Measurements from ENCODE around the gene INSR.
A peak's percentile ranks its signal among the peaks of the same experiment; 100 is the strongest.

The INSR gene

GRCh38 chr19:7197119-7197759 lies 97.0 kb downstream of the INSR start:
- DNase-seq (ENCODE audit: extremely low spot score), result peak; percentile 83
- CTCF ChIA-PET, result no interaction called here
- TF ChIP-seq ZNF384 (IDR thresholded peaks at IDR 0.05) (no peak), BHLHE40 (IDR thresholded peaks at IDR 0.05; ENCODE audit: borderline replicate concordance) (no peak), CTBP1 (IDR thresholded peaks at IDR 0.05; ENCODE audit: borderline replicate concordance) (no peak), L3MBTL2 (conservative IDR thresholded peaks at IDR 0.05) (peak; percentile 45; the same call in 1 of the 2 replicates), NFRKB (IDR thresholded peaks at IDR 0.05) (no peak), SUZ12 (IDR thresholded peaks at IDR 0.05) (no peak), HDGF (IDR thresholded peaks at IDR 0.05; ENCODE audit: borderline replicate concordance) (no peak), ARNT (IDR thresholded peaks at IDR 0.05) (no peak), FOXA1 (IDR thresholded peaks at IDR 0.05) (no peak), FOXM1 (IDR thresholded peaks at IDR 0.05; ENCODE audit: borderline replicate concordance) (no peak; the same call in 1 of the 2 replicates), FOXK2 (IDR thresholded peaks at IDR 0.05) (no peak), PKNOX1 (IDR thresholded peaks at IDR 0.05) (0 out of 2 replicates have a peak, but pooled peaks have one; percentile 33), LEF1 (IDR thresholded peaks at IDR 0.05; ENCODE audit: borderline replicate concordance) (no peak), ELF4 (IDR thresholded peaks at IDR 0.05) (no peak), SP1 (IDR thresholded peaks at IDR 0.05) (peak; percentile 39; the same call in 1 of the 2 replicates), TARDBP (IDR thresholded peaks at IDR 0.05) (peak; percentile 69)
- POLR2A ChIA-PET, result interaction anchor here (0.6 to 0.8 kb wide), 2 partner anchors 55 to 97 kb away, joined by 3 to 4 read pairs; partner anchors contain the start of gene INSR

GRCh38 chr19:7196763-7197118 lies 97.5 kb downstream of the INSR start:
- CTCF ChIA-PET, result no interaction called here

GRCh38 chr19:7195046-7195445 lies 99.2 kb downstream of the INSR start:
- ChIA-PET POLR2A (no interaction called here), CTCF (no interaction called here)
- TF ChIP-seq SP1 (IDR thresholded peaks at IDR 0.05) (no peak), TARDBP (IDR thresholded peaks at IDR 0.05) (no peak), HDGF (IDR thresholded peaks at IDR 0.05; ENCODE audit: borderline replicate concordance) (no peak), ZNF384 (IDR thresholded peaks at IDR 0.05) (no peak), CTBP1 (IDR thresholded peaks at IDR 0.05; ENCODE audit: borderline replicate concordance) (no peak), FOXK2 (IDR thresholded peaks at IDR 0.05) (no peak), NFRKB (IDR thresholded peaks at IDR 0.05) (no peak)
- DNase-seq (ENCODE audit: extremely low spot score), result no peak

More at GRCh38 chr19:7196763-7197118, 97.5 kb downstream of the INSR start:
- TF ChIP-seq FOXK2 (IDR thresholded peaks at IDR 0.05), result no peak
- no peak for TF ChIP-seq FOXM1 (IDR thresholded peaks at IDR 0.05; ENCODE audit: borderline replicate concordance)
- no peak for TF ChIP-seq NFRKB (IDR thresholded peaks at IDR 0.05)
- TF ChIP-seq ZNF384 (IDR thresholded peaks at IDR 0.05), result no peak
- TF ChIP-seq L3MBTL2 (conservative IDR thresholded peaks at IDR 0.05), result no peak; the same call in 1 of the 2 replicates
- no peak for TF ChIP-seq LEF1 (IDR thresholded peaks at IDR 0.05; ENCODE audit: borderline replicate concordance)
- POLR2A ChIA-PET, result interaction anchor here (0.6 to 0.8 kb wide), 2 partner anchors 54 to 98 kb away, joined by 3 to 4 read pairs; partner anchors contain the start of gene INSR
- no peak for DNase-seq (ENCODE audit: extremely low spot score)

- DNase-seq (ENCODE audit: extremely low spot score), result no peak
- TF ChIP-seq FOXK2 (IDR thresholded peaks at IDR 0.05) (no peak), FOXM1 (IDR thresholded peaks at IDR 0.05; ENCODE audit: borderline replicate concordance) (no peak), SP1 (IDR thresholded peaks at IDR 0.05) (no peak), ZNF384 (IDR thresholded peaks at IDR 0.05) (no peak), PKNOX1 (IDR thresholded peaks at IDR 0.05) (no peak), L3MBTL2 (conservative IDR thresholded peaks at IDR 0.05) (no peak), BHLHE40 (IDR thresholded peaks at IDR 0.05; ENCODE audit: borderline replicate concordance) (no peak), CTBP1 (IDR thresholded peaks at IDR 0.05; ENCODE audit: borderline replicate concordance) (no peak), ARNT (IDR thresholded peaks at IDR 0.05) (no peak), SUZ12 (IDR thresholded peaks at IDR 0.05) (no peak), HDGF (IDR thresholded peaks at IDR 0.05; ENCODE audit: borderline replicate concordance) (no peak), NFRKB (IDR thresholded peaks at IDR 0.05) (no peak), FOXA1 (IDR thresholded peaks at IDR 0.05) (no peak), LEF1 (IDR thresholded peaks at IDR 0.05; ENCODE audit: borderline replicate concordance) (no peak), TARDBP (IDR thresholded peaks at IDR 0.05) (no peak), ELF4 (IDR thresholded peaks at IDR 0.05) (no peak)
- ChIA-PET POLR2A (no interaction called here), CTCF (no interaction called here)
Measured at GRCh38 chr19:7194566-7194965, 99.6 kb downstream of the INSR start.

- POLR2A ChIA-PET, result no interaction called here
- TF ChIP-seq SP1 (IDR thresholded peaks at IDR 0.05), result no peak
- no peak for TF ChIP-seq TARDBP (IDR thresholded peaks at IDR 0.05)
- no peak for TF ChIP-seq L3MBTL2 (conservative IDR thresholded peaks at IDR 0.05)
- TF ChIP-seq NFRKB (IDR thresholded peaks at IDR 0.05), result no peak
- no peak for TF ChIP-seq CTBP1 (IDR thresholded peaks at IDR 0.05; ENCODE audit: borderline replicate concordance)
- no peak for TF ChIP-seq ARNT (IDR thresholded peaks at IDR 0.05)
- no peak for TF ChIP-seq ELF4 (IDR thresholded peaks at IDR 0.05)
- no peak for TF ChIP-seq ZNF384 (IDR thresholded peaks at IDR 0.05)
- no peak for TF ChIP-seq FOXK2 (IDR thresholded peaks at IDR 0.05)
- no peak for TF ChIP-seq HDGF (IDR thresholded peaks at IDR 0.05; ENCODE audit: borderline replicate concordance)
- TF ChIP-seq FOXA1 (IDR thresholded peaks at IDR 0.05), result no peak
- CTCF ChIA-PET, result no interaction called here
- no peak for DNase-seq (ENCODE audit: extremely low spot score)
Measured at GRCh38 chr19:7191946-7192691, 102.1 kb downstream of the INSR start.
